Ascending aorta (tissue), 2 donors: ENCODE results near the gene GP9. TPM values are rescaled to one million over a fixed set of nuclear protein-coding genes. Genes with fewer than 3 reads are reported as not detected.
A peak's percentile ranks its signal among the peaks of the same experiment; 100 is the strongest.
"Not testable (repeated sequence)": the region's sequence is repeated elsewhere in the genome, so short reads cannot be mapped to it uniquely, and the experiment has no call there.

ENCODE experiments used
- DNase-seq, 2 donors: peaks; one replicate each; pipeline ENCODE4 v3.0.0-alpha.2; 2019; ENCODE audit warnings: low spot score in 2 of 2
- H3K27ac ChIP-seq, 2 donors: fragments of 200-600 bp; sonication (generic); one replicate each; pipeline ENCODE4 v1.5.1; 2016 to 2017; ENCODE audit warnings: mild to moderate bottlenecking in 1 of 2
- H3K27me3 ChIP-seq: fragments of 200-600 bp; sonication (generic); one replicate; pipeline ENCODE4 v1.5.1; 2017
- H3K36me3 ChIP-seq, 2 donors: fragments of 200-600 bp; sonication (generic); one replicate each; pipeline ENCODE4 v1.5.1; 2016
- H3K4me1 ChIP-seq, 2 donors: fragments of 200-600 bp; sonication (generic); one replicate each; pipeline ENCODE4 v1.5.1; 2016 to 2017; ENCODE audit warnings: mild to moderate bottlenecking in 1 of 2
- H3K4me3 ChIP-seq, 2 donors: fragments of 200-600 bp; sonication (generic); one replicate each; pipeline ENCODE4 v1.5.1; 2016 to 2017; ENCODE audit warnings: mild to moderate bottlenecking in 1 of 2
- H3K9me3 ChIP-seq, 2 donors: fragments of 200-600 bp; sonication (generic); one replicate each; pipeline ENCODE4 v1.5.1; 2016
- CTCF ChIP-seq, 3 experiments: fragments of 200-600 bp in 2 of 3; fragments of 450-650 bp in 1 of 3; sonication (generic) in 2 of 3; IDR thresholded peaks; one replicate each; pipeline ENCODE4 v1.5.1; 2016 to 2019; ENCODE audit warnings: antibody characterized with exemption in 3 of 3, mild to moderate bottlenecking in 1 of 3, moderate library complexity in 1 of 3
- intact Hi-C: fragments of 100-400 bp; cut with DNase I; formaldehyde crosslinking; loops from one replicate; pipeline ENCODE4 v1.15.1; 2023
- total RNA-seq: library from RNA; depleted of rRNA; stranded (reverse); fragments of >200 nt; gene quantifications from one replicate; pipeline ENCODE4 v1.1.0, GENCODE V29; 2016

GP9 gene
- total RNA-seq, 1 donor from 2014 or later = not detected

DNA sequence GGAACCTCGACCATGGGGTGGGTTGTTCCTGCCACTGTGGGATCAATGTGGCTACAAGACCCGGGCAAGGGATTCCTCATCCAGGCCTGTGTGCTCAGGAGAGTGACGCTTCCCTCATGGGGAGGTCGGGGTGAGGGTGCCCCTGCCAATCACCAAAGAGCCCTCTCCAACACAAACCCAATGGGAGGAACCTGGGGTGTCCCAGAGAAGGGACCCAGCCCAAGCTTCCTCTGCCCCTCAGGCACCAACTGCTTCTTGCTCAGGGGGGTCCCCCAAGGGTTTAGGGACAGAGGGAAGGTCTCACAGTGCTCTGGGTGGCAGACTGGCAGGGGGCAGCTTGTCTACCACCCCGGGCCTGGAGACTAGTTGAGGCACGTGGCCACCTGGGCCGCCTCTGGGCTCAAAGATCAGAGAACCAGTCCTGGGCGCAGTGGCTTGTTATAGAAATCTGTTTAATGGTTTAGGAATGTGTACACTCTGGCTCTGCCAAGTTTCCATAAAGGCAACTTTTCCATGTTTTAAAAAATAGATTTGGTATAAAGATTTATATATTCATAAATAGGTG, 26.6 kb downstream of the GP9 start:
- DNase-seq = peak in 1 of 2 donors; percentile 86
- Histone ChIP-seq H3K36me3 (peaks cover 1 to 8% of the 10 kb centered on the region in 2 donors), H3K4me3 (no peak overlapping the region), H3K9me3 (no peaks in the 10 kb centered on the region), H3K27ac (peak overlapping the region; percentile 92 to 93), H3K27me3 (no peaks in the 10 kb centered on the region), H3K4me1 (peaks cover 5 to 9% of the 10 kb centered on the region in 2 donors)
- TF ChIP-seq CTCF (IDR thresholded peaks at IDR 0.05) = no peak
- intact Hi-C loops = loop anchor here (2.0 to 5.0 kb wide), 3 partner anchors 34 to 115 kb away; no protein-coding TSS in a partner anchor

DNA sequence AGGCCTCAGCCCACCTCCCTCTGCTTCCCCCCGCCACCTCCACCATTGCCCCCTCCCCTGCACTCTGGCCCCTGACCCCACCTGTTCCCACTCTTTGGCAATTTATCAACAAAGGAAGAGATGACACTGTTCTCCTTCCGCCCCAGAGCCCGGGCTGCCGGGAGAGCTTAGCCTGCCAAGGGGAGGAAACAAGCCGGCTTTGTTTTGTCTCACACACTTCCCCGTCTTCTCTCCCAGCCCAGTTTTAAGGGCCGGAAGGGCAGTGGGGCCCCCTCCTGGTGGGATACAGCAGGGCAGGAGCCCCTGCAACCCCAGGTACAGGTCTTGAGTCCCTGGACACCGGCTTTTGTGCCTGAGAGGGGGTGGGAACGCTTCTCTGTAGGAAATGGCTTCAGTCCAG, 27.3 kb downstream of the GP9 start:
- not testable (repeated sequence) for H3K4me3 ChIP-seq, DNase-seq, H3K9me3 ChIP-seq, H3K27me3 ChIP-seq, H3K4me1 ChIP-seq
- peak overlapping the region; percentile 67 to 69 for H3K27ac ChIP-seq
- peaks cover 6 to 12% of the 10 kb centered on the region in 2 donors for H3K36me3 ChIP-seq
- intact Hi-C loops = loop anchor here (2.0 to 5.0 kb wide), 3 partner anchors 35 to 116 kb away; no protein-coding TSS in a partner anchor

DNA sequence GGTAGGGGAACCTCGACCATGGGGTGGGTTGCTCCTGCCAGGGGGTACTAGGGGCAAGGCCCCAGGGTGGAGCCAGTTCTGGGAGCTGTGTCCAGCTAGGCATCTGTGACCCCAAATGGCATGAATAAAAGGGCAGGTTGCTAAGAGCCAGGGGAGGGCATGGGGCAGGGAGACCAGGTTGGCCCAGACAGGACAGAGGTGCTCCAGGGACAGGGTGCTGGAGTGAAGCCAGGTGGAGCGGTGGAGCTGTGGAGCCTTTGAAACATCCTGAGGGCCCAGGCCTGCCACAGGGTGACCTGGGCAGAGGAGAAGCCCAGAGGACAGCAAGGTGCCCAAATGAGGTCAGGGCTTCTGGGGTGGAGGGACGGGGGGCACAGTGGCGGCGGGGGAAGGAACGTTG, 27.7 kb downstream of the GP9 start:
- not testable (repeated sequence) for H3K4me1 ChIP-seq
- intact Hi-C loops = loop anchor here (5.0 kb wide), 1 partner anchor 116 kb away; no protein-coding TSS in a partner anchor

GRCh38 chr3:129095285-129095684, 34.7 kb downstream of the GP9 start:
- Histone ChIP-seq H3K4me1 (no peaks in the 10 kb centered on the region), H3K9me3 (no peaks in the 10 kb centered on the region), H3K36me3 (peaks cover 28 to 29% of the 10 kb centered on the region in 2 donors), H3K27ac (no peak overlapping the region), H3K4me3 (no peak overlapping the region), H3K27me3 (no peaks in the 10 kb centered on the region)
- intact Hi-C loops = no loop called here
- no peak for TF ChIP-seq CTCF (IDR thresholded peaks at IDR 0.05)
- no peak for DNase-seq

More for the DNA sequence above, 27.7 kb downstream of the GP9 start:
- not testable (repeated sequence) for H3K9me3 ChIP-seq, H3K27me3 ChIP-seq, H3K27ac ChIP-seq, DNase-seq, H3K4me3 ChIP-seq
- H3K36me3 ChIP-seq = peaks cover 10 to 16% of the 10 kb centered on the region in 2 donors

GRCh38 chr3:129100274-129100673, 39.7 kb downstream of the GP9 start:
- Histone ChIP-seq H3K9me3 (no peaks in the 10 kb centered on the region), H3K4me3 (no peak overlapping the region), H3K4me1 (no peaks in the 10 kb centered on the region), H3K27me3 (no peaks in the 10 kb centered on the region), H3K27ac (no peak overlapping the region), H3K36me3 (peaks cover 0 to 6% of the 10 kb centered on the region in 2 donors)
- DNase-seq = no peak
- intact Hi-C loops = no loop called here
- no peak for TF ChIP-seq CTCF (IDR thresholded peaks at IDR 0.05)

- DNase-seq = no peak
- peaks cover 0 to 5% of the 10 kb centered on the region in 2 donors for H3K4me1 ChIP-seq
- intact Hi-C loops = no loop called here
- no peaks in the 10 kb centered on the region for H3K9me3 ChIP-seq
- H3K4me3 ChIP-seq = no peak overlapping the region
- no peak overlapping the region for H3K27ac ChIP-seq
- H3K36me3 ChIP-seq = peaks cover 0 to under 1% of the 10 kb centered on the region in 2 donors
- TF ChIP-seq CTCF (IDR thresholded peaks at IDR 0.05) = no peak
- no peaks in the 10 kb centered on the region for H3K27me3 ChIP-seq
Measured at GRCh38 chr3:129101370-129102138, 41.0 kb downstream of the GP9 start.
